Measurements from ENCODE around the gene AHCYL2.

GRCh38 chr7:129426482-129426881 lies 201.7 kb downstream of the AHCYL2 start:
- TF ChIP-seq TAF1 (IDR thresholded peaks at IDR 0.05; ENCODE audit: borderline replicate concordance, insufficient read depth, low read length) (no peak), POLR2AphosphoS5 (IDR thresholded peaks at IDR 0.05; ENCODE audit: low read depth, low read length) (no peak), REST (IDR thresholded peaks at IDR 0.05; ENCODE audit: insufficient read depth in 1 of 2, low read depth in 2 of 2, low read length in 2 of 2) (no peak)

All from PFSK-1 (cell line).